HepG2 (cell line): ENCODE data around the gene FOXN3. TPM values are rescaled to one million over a fixed set of nuclear protein-coding genes. Genes with fewer than 3 reads are reported as not detected.

Experiments
- ATAC-seq: fragments of 200-7000 bp; cut with Tn5 transposase; 3 replicates; pipeline ENCODE4 v1.9.1; 2020; ENCODE audit warnings: mild to moderate bottlenecking, moderate library complexity
- BruUV-seq: library from RNA; stranded (reverse); fragments of 400-500 nt; replicated peaks from 2 replicates; lab custom pipeline; 2021; lab: Mats Ljungman, UMichigan
- CTCF ChIA-PET: fragments of 300-600 bp; formaldehyde crosslinking; extraction: SDS; loops from one replicate; lab custom pipeline; 2021; ENCODE audit warnings: low total read pairs, inconsistent platforms, low intra/inter-chr PET ratio; lab: Yijun Ruan, JAX
- POLR2A ChIA-PET: fragments of 350-600 bp; sonication (Branson Sonifier 250); formaldehyde crosslinking; loops from one replicate; lab custom pipeline; 2020; ENCODE audit warnings: antibody characterized with exemption, inconsistent platforms; lab: Yijun Ruan, JAX
- DNase-seq: peaks from one replicate; pipeline ENCODE4 v3.0.0-alpha.2; 2015; ENCODE audit warnings: low spot score
- FAIRE-seq: peaks from 3 replicates; lab custom pipeline; 2011; peaks lifted over from hg19 to GRCh38; lab: Jason Lieb, UNC
- H2AFZ ChIP-seq: one replicate; pipeline ENCODE4 v1.6.1; 2011; ENCODE audit warnings: low read length, inconsistent platforms
- H3K27ac ChIP-seq: fragments of 300-600 bp; 3 replicates; pipeline ENCODE4 v1.8.0; 2011; ENCODE audit warnings: mixed run types, mild to moderate bottlenecking, mixed read lengths, low read length, inconsistent platforms; ENCODE audit not compliant: insufficient read depth; ENCODE audit errors: extremely low read length
- H3K27me3 ChIP-seq, 2 experiments: fragments of 200-600 bp in 1 of 2; 2 replicates in 1 of 2; 3 replicates in 1 of 2; pipeline versions ENCODE4 v1.6.0 to v1.8.0; 2011; ENCODE audit warnings: low read length in 2 of 2, mild to moderate bottlenecking in 2 of 2, moderate library complexity in 2 of 2, inconsistent platforms in 1 of 2; ENCODE audit not compliant: insufficient read depth in 2 of 2, control insufficient read depth in 1 of 2
- H3K36me3 ChIP-seq, 2 experiments: fragments of 200-600 bp in 1 of 2; replicated peaks in 1 of 2; 2 replicates in 1 of 2; 3 replicates in 1 of 2; pipeline versions ENCODE4 v1.5.1 to v1.8.0; 2011; ENCODE audit warnings: low read length in 2 of 2, inconsistent platforms in 1 of 2; ENCODE audit not compliant: insufficient read depth in 2 of 2, control insufficient read depth in 1 of 2
- H3K4me1 ChIP-seq: 2 replicates; pipeline ENCODE4 v1.5.1; 2012; ENCODE audit warnings: low read length, inconsistent platforms; ENCODE audit not compliant: insufficient read depth
- H3K4me2 ChIP-seq: 2 replicates; pipeline ENCODE4 v1.6.0; 2011; ENCODE audit warnings: low read depth, low read length, inconsistent platforms
- H3K4me3 ChIP-seq, 3 experiments: fragments of 200-600 bp in 1 of 3; sonication (generic), shearing (Covaris generic) in 1 of 3; replicated peaks in 1 of 3; 2 replicates each; pipeline ENCODE4 v1.5.1; 2011 to 2016; ENCODE audit warnings: low read length in 3 of 3, inconsistent platforms in 2 of 3, low read depth in 2 of 3, mild to moderate bottlenecking in 2 of 3, control low read depth in 1 of 3, mixed read lengths in 1 of 3; ENCODE audit not compliant: insufficient read depth in 1 of 3
- H3K79me2 ChIP-seq: one replicate; pipeline ENCODE4 v1.6.1; 2011; ENCODE audit warnings: low read length, inconsistent platforms; ENCODE audit not compliant: insufficient read depth
- H3K9ac ChIP-seq: 2 replicates; pipeline ENCODE4 v1.6.0; 2011; ENCODE audit warnings: mild to moderate bottlenecking, low read depth, low read length, inconsistent platforms; ENCODE audit not compliant: insufficient read depth
- H3K9me3 ChIP-seq: 2 replicates; pipeline ENCODE4 v1.5.1; 2012; ENCODE audit warnings: mild to moderate bottlenecking, low read length
- H4K20me1 ChIP-seq: 2 replicates; pipeline ENCODE4 v1.6.0; 2011; ENCODE audit warnings: inconsistent platforms, mild to moderate bottlenecking, low read length, moderate library complexity; ENCODE audit not compliant: insufficient read depth
- AGO2 ChIP-seq: fragments of 200-400 bp; formaldehyde crosslinking; optimal IDR thresholded peaks from 2 replicates; pipeline ENCODE3; 2017; ENCODE audit warnings: mild to moderate bottlenecking, low read depth, low read length, moderate library complexity
- E2F5 ChIP-seq: sonication (generic); formaldehyde crosslinking; conservative IDR thresholded peaks from 2 replicates; pipeline ENCODE4 v1.4.0; 2020; ENCODE audit warnings: missing genetic modification reagents
- MIXL1 ChIP-seq: IDR thresholded peaks from 2 replicates; pipeline ENCODE4 v1.6.1; 2016
- SALL1 ChIP-seq: sonication (generic); formaldehyde crosslinking; IDR thresholded peaks from 2 replicates; pipeline ENCODE4 v1.8.0; 2022; ENCODE audit warnings: mild to moderate bottlenecking, missing genetic modification reagents
- SETDB1 ChIP-seq: sonication (generic); formaldehyde crosslinking; IDR thresholded peaks from 2 replicates; pipeline ENCODE4 v1.5.1; 2020; ENCODE audit warnings: missing genetic modification reagents, mild to moderate bottlenecking, borderline replicate concordance
- SNAPC2 ChIP-seq: sonication (generic); formaldehyde crosslinking; IDR thresholded peaks from 2 replicates; pipeline ENCODE4 v1.8.1; 2022; ENCODE audit warnings: mild to moderate bottlenecking, missing genetic modification reagents
- WGBS: methylation state at CpG from one replicate; pipeline ENCODE4 v1.1.6; 2017; ENCODE audit warnings: low lambda C conversion rate; 5-methylcytosine and 5-hydroxymethylcytosine counted together
- in situ Hi-C: cut with HindIII; loops from 2 replicates; pipeline ENCODE4 v1.10.0; 2017; ENCODE audit warnings: low pct_unique_long_range_greater_than_20kb; ENCODE audit not compliant: extremely low pct_ligation_motif_present
- intact Hi-C: fragments of 100-400 bp; cut with micrococcal nuclease; formaldehyde crosslinking; loops from one replicate; pipeline ENCODE4 v1.10.0; 2022; ENCODE audit not compliant: unreplicated experiment
- polyA plus RNA-seq, 8 experiments: library from polyadenylated mRNA; depleted of rRNA in 3 of 8; stranded (reverse) in 7 of 8; unstranded in 1 of 8; fragments of >200 nt; fragmentation: Illumina TruSeq in 4 of 8; extraction: Trizol in 4 of 8; gene quantifications; 2 replicates each; pipeline versions ENCODE4 v1.2.1 to v1.2.3, GENCODE V29; 2011 to 2016; ENCODE audit warnings: low read depth in 4 of 8, missing spikeins in 1 of 8, mixed read lengths in 1 of 8; ENCODE audit not compliant: insufficient read depth in 1 of 8
- total RNA-seq, 5 experiments: library from RNA; depleted of rRNA; stranded (reverse); fragments of >200 nt; fragmentation: Illumina TruSeq; extraction: Trizol; gene quantifications; 2 replicates each; pipeline ENCODE4 v1.2.3, GENCODE V29; 2016; ENCODE audit warnings: low read depth in 1 of 5
- TF ChIP-seq, protein P1 (sequence below): sonication (generic); formaldehyde crosslinking; IDR thresholded peaks from 2 replicates; pipeline ENCODE4 v1.8.1; 2023; ENCODE audit warnings: mild to moderate bottlenecking, missing genetic modification reagents

The FOXN3 gene
- total and polyA plus RNA-seq, 2 of the 13 experiments (the other 11 are each of a cell fraction or from before 2014, with no cell fraction given) = 32.4 to 70.2 TPM

DNA sequence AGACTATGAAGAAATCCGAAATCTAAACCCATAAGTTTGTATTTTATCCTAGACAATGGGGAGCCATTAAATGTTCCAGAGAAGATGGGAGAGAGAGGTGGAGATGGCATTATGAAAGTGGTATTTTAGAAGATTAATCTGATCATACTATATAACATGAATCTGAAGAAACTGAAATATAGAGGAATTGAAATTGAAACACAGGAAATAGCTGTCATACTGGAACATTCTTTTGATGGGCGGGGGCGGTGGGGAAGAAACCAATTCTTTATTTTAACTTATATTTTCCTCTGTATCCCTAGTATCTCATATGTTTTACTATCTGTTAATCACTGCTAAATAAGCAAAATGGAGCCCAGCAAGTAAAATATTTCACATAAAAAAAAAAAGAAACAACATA, 27.0 kb upstream of the FOXN3 start:
- no peak overlapping the region for H3K9ac ChIP-seq
- TF ChIP-seq SALL1 (CRISPR knock-in tag) (no peak), SNAPC2 (CRISPR knock-in tag) (no peak), E2F5 (no peak), AGO2 (no peak)
- TF ChIP-seq, protein P1, sequence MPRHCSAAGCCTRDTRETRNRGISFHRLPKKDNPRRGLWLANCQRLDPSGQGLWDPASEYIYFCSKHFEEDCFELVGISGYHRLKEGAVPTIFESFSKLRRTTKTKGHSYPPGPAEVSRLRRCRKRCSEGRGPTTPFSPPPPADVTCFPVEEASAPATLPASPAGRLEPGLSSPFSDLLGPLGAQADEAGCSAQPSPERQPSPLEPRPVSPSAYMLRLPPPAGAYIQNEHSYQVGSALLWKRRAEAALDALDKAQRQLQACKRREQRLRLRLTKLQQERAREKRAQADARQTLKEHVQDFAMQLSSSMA = no peak
- DNase-seq = no peak
- no peak overlapping the region for H2AFZ ChIP-seq
- in situ Hi-C loops = no loop called here
- no peak overlapping the region for H3K4me3 ChIP-seq
- BruUV-seq = no TSS peak
- 97% methylated on average over 3 of the region's 3 CpGs for WGBS
- FAIRE-seq = no peak
- intact Hi-C loops = no loop called here
- no peak overlapping the region for H3K27ac ChIP-seq
- H3K4me2 ChIP-seq = no peak overlapping the region
- no peaks in the 10 kb centered on the region for H3K9me3 ChIP-seq
- peaks cover 6% of the 10 kb centered on the region; the same call in 1 of the 2 replicates for H3K4me1 ChIP-seq
- POLR2A ChIA-PET = no interaction called here
- H4K20me1 ChIP-seq = no peaks in the 10 kb centered on the region
- H3K27me3 ChIP-seq = no peaks in the 10 kb centered on the region
- CTCF ChIA-PET = no interaction called here
- no peaks in the 10 kb centered on the region; a peak in 1 of 5 replicates for H3K36me3 ChIP-seq
- H3K79me2 ChIP-seq = no peaks in the 10 kb centered on the region
- ATAC-seq = no peak

- Histone ChIP-seq H3K4me3 (no peak overlapping the region), H3K36me3 (no peaks in the 10 kb centered on the region; a peak in 1 of 5 replicates), H3K27ac (no peak overlapping the region), H3K9ac (no peak overlapping the region), H3K4me2 (no peak overlapping the region), H2AFZ (no peak overlapping the region), H3K27me3 (no peaks in the 10 kb centered on the region), H3K79me2 (no peaks in the 10 kb centered on the region), H3K4me1 (peaks cover 6% of the 10 kb centered on the region; the same call in 1 of the 2 replicates), H3K9me3 (no peaks in the 10 kb centered on the region), H4K20me1 (no peaks in the 10 kb centered on the region)
- ChIA-PET CTCF (no interaction called here), POLR2A (no interaction called here)
- in situ Hi-C loops (no loop called here), intact Hi-C loops (no loop called here)
- BruUV-seq = no TSS peak
- 90% methylated on average over 3 of the region's 3 CpGs for WGBS
- no peak for TF ChIP-seq SETDB1 (CRISPR knock-in tag)
- no peak for TF ChIP-seq MIXL1
- ATAC-seq (no peak), FAIRE-seq (no peak), DNase-seq (no peak)
These were observed 26.1 kb upstream of the FOXN3 start for GRCh38 chr14:89443042-89443629.
